ENCODE measurements around the gene SMARCC2. TPM values are rescaled to one million over a fixed set of nuclear protein-coding genes. Genes with fewer than 3 reads are reported as not detected.
A peak's percentile ranks its signal among the peaks of the same experiment; 100 is the strongest.

Gene SMARCC2
- total RNA-seq, 1 donor from 2014 or later, result 147 TPM

DNA sequence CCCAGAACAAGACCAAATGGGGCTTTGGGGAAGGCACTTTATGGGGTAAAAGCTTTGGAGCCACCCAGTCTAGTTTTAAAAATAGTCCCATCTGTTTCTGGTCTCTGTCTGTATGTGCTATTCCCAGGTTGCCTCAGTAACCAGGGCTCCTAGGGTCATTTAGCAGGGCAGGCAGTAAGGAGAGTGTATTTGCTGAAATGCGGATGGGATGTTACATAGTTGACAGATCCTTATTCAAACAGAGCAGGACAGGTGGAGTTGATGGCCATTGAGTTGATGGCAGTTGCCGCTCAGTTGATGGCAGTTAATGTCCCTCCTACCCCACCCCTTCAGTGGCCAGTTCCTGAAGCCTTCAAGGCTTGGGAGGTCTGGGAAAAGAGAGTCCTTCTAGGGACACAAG is 66.6 kb downstream of the SMARCC2 start:
- peaks cover 38% of the 10 kb centered on the region for H3K4me1 Mint-ChIP-seq (ENCODE audit: unreplicated experiment)
- peak overlapping the region; percentile 39 for H3K27ac Mint-ChIP-seq
- peaks cover 4% of the 10 kb centered on the region for H3K27me3 Mint-ChIP-seq
- H3K4me3 Mint-ChIP-seq, result no peak overlapping the region
- peaks cover 8% of the 10 kb centered on the region for H3K36me3 Mint-ChIP-seq
- no peak for DNase-seq (ENCODE audit: extremely low spot score, unreplicated experiment)
- H3K9me3 Mint-ChIP-seq, result no peaks in the 10 kb centered on the region
- TF ChIP-seq, protein P1, sequence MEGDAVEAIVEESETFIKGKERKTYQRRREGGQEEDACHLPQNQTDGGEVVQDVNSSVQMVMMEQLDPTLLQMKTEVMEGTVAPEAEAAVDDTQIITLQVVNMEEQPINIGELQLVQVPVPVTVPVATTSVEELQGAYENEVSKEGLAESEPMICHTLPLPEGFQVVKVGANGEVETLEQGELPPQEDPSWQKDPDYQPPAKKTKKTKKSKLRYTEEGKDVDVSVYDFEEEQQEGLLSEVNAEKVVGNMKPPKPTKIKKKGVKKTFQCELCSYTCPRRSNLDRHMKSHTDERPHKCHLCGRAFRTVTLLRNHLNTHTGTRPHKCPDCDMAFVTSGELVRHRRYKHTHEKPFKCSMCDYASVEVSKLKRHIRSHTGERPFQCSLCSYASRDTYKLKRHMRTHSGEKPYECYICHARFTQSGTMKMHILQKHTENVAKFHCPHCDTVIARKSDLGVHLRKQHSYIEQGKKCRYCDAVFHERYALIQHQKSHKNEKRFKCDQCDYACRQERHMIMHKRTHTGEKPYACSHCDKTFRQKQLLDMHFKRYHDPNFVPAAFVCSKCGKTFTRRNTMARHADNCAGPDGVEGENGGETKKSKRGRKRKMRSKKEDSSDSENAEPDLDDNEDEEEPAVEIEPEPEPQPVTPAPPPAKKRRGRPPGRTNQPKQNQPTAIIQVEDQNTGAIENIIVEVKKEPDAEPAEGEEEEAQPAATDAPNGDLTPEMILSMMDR (conservative IDR thresholded peaks at IDR 0.05), result no peak

DNA sequence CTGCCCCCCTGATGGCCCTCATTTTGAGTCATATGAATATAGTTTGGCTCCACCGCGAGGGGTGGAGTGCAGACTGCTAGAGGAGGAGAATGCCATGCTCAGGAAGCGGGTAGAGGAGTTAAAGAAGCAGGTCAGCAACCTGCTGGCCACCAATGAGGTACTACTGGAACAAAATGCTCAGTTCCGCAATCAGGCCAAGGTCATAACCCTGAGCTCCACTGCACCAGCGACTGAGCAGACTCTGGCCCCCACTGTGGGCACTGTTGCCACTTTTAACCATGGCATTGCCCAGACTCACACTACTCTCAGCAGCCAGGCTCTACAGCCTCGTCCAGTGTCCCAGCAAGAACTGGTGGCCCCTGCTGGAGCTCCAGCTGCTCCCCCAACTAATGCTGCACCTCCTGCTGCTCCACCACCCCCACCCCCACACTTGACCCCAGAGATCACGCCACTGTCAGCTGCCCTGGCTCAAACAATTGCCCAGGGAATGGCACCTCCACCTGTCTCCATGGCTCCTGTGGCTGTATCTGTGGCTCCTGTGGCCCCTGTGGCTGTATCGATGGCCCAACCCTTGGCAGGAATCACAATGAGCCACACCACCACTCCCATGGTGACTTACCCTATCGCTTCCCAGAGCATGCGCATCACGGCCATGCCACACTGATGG is 67.9 kb downstream of the SMARCC2 start:
- H3K4me1 Mint-ChIP-seq (ENCODE audit: unreplicated experiment), result peaks cover 25% of the 10 kb centered on the region
- H3K4me3 Mint-ChIP-seq, result no peak overlapping the region
- TF ChIP-seq, protein P1 (conservative IDR thresholded peaks at IDR 0.05), result no peak
- no peaks in the 10 kb centered on the region for H3K9me3 Mint-ChIP-seq
- no peak overlapping the region for H3K27ac Mint-ChIP-seq
- no peak for DNase-seq (ENCODE audit: extremely low spot score, unreplicated experiment)
- H3K36me3 Mint-ChIP-seq, result peaks cover 19% of the 10 kb centered on the region
- H3K27me3 Mint-ChIP-seq, result peaks cover 4% of the 10 kb centered on the region

DNA sequence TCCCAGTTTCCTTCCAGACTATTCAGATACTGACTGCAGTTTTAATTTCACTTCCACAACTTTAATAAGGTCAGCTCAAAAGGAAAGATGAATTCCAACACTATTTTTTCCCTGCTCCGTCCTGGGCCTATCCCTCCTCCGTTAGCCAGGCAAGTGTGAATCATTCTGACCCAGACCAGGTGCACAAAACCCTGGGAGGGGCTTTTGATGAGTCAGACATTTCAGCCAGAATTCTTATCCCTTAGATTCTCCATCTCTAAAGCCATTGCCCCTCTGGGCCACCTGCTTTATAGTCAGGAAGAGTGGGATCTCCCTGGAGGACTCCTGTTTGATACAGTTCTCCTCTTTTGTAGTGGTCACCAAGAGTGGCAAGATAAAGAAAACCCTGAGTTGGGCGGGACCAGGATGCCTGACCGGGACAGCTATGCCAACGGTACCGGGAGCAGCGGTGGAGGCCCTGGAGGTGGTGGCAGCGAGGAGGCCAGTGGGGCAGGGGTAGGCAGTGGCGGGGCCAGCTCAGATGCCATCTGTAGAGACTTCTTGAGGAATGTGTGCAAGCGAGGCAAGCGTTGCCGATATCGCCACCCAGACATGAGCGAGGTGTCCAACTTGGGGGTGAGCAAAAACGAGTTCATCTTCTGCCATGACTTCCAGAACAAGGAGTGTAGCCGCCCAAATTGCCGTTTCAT is 69.0 kb downstream of the SMARCC2 start:
- TF ChIP-seq, protein P1 (conservative IDR thresholded peaks at IDR 0.05), result no peak
- Mint-ChIP-seq H3K4me3 (peak overlapping the region; percentile 46), H3K27me3 (peaks cover 4% of the 10 kb centered on the region), H3K9me3 (no peaks in the 10 kb centered on the region), H3K36me3 (peaks cover 20% of the 10 kb centered on the region), H3K27ac (peak overlapping the region; percentile 98), H3K4me1 (ENCODE audit: unreplicated experiment) (peaks cover 24% of the 10 kb centered on the region)
- DNase-seq (ENCODE audit: extremely low spot score, unreplicated experiment), result no peak

DNA sequence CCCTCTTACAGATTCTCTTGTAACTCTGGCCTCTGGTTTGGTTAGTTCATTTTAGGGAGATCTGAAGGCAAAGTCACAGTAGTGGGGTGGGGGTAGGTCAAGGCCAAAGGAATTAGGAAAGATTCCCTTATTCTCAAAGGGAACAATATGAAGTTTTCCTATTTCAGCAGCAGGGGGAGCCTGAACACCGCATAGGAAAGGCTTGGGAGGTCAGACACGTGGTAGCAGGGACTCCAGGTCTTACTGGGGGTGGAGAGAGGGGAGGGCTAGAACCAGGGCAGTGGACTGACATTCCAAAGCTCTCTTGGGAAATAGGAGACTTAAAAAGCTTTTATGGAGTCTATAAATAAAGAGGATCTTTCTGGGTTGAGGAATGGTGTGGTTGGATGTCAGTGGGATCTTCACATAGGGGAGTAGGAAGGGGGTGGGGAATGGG is 69.9 kb downstream of the SMARCC2 start:
- no peak for DNase-seq (ENCODE audit: extremely low spot score, unreplicated experiment)
- TF ChIP-seq, protein P1 (conservative IDR thresholded peaks at IDR 0.05), result peak; percentile 84
- Mint-ChIP-seq H3K9me3 (no peaks in the 10 kb centered on the region), H3K4me1 (ENCODE audit: unreplicated experiment) (peaks cover 23% of the 10 kb centered on the region), H3K27ac (peak overlapping the region; percentile 98), H3K4me3 (peak overlapping the region; percentile 99), H3K27me3 (peaks cover 4% of the 10 kb centered on the region), H3K36me3 (peaks cover 20% of the 10 kb centered on the region)

DNA sequence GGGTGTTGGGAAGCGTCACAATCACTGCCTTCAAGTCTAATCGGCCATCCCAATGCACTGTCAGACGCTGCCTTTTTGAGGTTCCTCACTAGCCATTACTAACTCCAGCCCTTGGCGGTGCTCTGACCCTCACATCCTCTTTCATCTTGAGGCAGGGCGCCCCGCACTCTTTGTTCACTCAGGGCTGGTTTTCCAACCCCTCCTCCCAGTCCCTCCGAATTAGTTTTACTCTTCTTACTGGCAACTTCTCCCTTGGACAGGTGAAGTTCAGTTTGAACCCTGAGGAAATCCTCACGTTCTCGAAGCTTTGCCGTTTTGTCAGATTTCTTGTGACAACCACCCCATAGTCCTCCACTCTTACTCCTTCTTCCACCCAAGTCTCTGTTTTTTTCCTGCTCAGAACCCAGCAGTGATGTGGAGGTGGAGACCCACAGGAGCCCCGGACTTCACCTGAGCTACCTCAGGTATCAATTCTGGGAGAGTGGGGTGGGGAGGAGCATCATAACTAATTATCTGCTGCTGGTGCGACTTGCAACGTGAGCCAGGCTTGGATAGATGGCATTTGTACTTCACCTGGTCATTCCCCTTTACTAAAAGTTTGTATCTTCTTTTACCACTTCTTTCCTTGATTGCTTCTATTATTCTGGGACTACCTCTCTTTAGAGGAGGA is 70.5 kb downstream of the SMARCC2 start:
- no peak for DNase-seq (ENCODE audit: extremely low spot score, unreplicated experiment)
- Mint-ChIP-seq H3K9me3 (no peaks in the 10 kb centered on the region), H3K36me3 (peaks cover 21% of the 10 kb centered on the region), H3K27ac (peak overlapping the region; percentile 98), H3K4me1 (ENCODE audit: unreplicated experiment) (peaks cover 18% of the 10 kb centered on the region), H3K4me3 (peak overlapping the region; percentile 99), H3K27me3 (peaks cover 4% of the 10 kb centered on the region)
- TF ChIP-seq, protein P1 (conservative IDR thresholded peaks at IDR 0.05), result no peak

Measured in type B pancreatic cell (in vitro differentiated cells).